ENCODE results near the gene TEX38.

DNA sequence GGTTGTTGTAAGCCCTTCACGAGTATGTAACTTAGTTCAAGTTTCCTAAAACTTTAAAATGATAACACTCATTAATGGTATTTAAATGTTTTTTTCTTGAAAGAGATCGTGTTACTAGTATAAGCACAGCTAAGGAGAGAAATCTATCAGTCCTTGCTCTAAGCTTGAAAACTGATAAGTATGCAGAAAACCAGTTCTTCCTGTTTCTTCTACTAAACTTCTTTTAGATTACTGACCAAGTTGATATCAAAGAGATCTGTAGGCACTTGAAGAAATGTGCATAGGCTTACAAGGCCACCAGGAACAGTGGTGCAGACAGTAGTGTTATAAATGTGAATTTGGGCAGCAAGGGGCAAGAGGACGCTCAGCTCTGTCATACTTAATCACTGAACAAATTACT lies 43.3 kb downstream of the TEX38 start:
- TF ChIP-seq RAD51 (IDR thresholded peaks at IDR 0.05; ENCODE audit: borderline replicate concordance) (no peak), ZHX1 (CRISPR knock-in tag; IDR thresholded peaks at IDR 0.05; ENCODE audit: low read depth) (no peak), ZNF609 (CRISPR knock-in tag; IDR thresholded peaks at IDR 0.05; ENCODE audit: borderline replicate concordance) (no peak), TAF1 (CRISPR knock-in tag; IDR thresholded peaks at IDR 0.05) (no peak), ZNF382 (CRISPR knock-in tag; IDR thresholded peaks at IDR 0.05; ENCODE audit: borderline replicate concordance) (no peak), HNRNPUL1 (IDR thresholded peaks at IDR 0.05; ENCODE audit: low read depth, low read length) (no peak), ZFP37 (CRISPR knock-in tag; IDR thresholded peaks at IDR 0.05; ENCODE audit: borderline replicate concordance) (no peak), TCF7L2 (IDR thresholded peaks at IDR 0.05; ENCODE audit: low read depth, low read length) (no peak)
- TF ChIP-seq, protein P1, sequence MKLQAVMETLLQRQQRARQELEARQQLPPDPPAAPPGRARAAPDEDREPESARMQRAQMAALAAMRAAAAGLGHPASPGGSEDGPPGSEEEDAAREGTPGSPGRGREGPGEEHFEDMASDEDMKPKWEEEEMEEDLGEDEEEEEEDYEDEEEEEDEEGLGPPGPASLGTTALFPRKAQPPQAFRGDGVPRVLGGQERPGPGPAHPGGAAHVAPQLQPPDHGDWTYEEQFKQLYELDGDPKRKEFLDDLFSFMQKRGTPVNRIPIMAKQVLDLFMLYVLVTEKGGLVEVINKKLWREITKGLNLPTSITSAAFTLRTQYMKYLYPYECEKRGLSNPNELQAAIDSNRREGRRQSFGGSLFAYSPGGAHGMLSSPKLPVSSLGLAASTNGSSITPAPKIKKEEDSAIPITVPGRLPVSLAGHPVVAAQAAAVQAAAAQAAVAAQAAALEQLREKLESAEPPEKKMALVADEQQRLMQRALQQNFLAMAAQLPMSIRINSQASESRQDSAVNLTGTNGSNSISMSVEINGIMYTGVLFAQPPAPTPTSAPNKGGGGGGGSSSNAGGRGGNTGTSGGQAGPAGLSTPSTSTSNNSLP (IDR thresholded peaks at IDR 0.05; ENCODE audit: low read depth, low read length), result no peak
